CD4-positive, alpha-beta T cell (primary cell): ENCODE measurements around the gene ENO4. TPM values are rescaled to one million over a fixed set of nuclear protein-coding genes. Genes with fewer than 3 reads are reported as not detected.

Experiments used
- ATAC-seq: fragments of 200-7000 bp; cut with Tn5 transposase; one replicate; pipeline ENCODE4 v1.10.0; 2022; ENCODE audit warnings: mild to moderate bottlenecking; ENCODE audit not compliant: poor library complexity
- CTCF ChIA-PET: fragments of 350-600 bp; sonication (Branson Sonifier 250); formaldehyde crosslinking; loops from one replicate; lab custom pipeline; 2021; ENCODE audit warnings: antibody characterized with exemption, inconsistent platforms; lab: Charles Lee
- POLR2A ChIA-PET: fragments of 350-600 bp; sonication (Branson Sonifier 250); formaldehyde crosslinking; loops from one replicate; lab custom pipeline; 2021; ENCODE audit warnings: antibody characterized with exemption, inconsistent platforms; lab: Charles Lee
- DNase-seq, 14 experiments: peaks; one replicate each; pipeline ENCODE4 v3.0.0-alpha.2; 2013 to 2020; ENCODE audit warnings: mixed read lengths in 2 of 14
- H3K27ac ChIP-seq, 2 donors: one replicate each; pipeline versions ENCODE4 v1.5.1 to v1.7.0; 2013; ENCODE audit warnings: low read length in 2 of 2, low read depth in 1 of 2, mild to moderate bottlenecking in 1 of 2
- H3K27me3 ChIP-seq, 2 experiments: 1 replicate in 1 of 2; 2 replicates in 1 of 2; pipeline versions ENCODE4 v1.6.1 to v1.7.0; 2013; ENCODE audit warnings: low read length in 2 of 2, control low read depth in 1 of 2, mild to moderate bottlenecking in 1 of 2, moderate library complexity in 1 of 2; ENCODE audit not compliant: insufficient read depth in 2 of 2, control insufficient read depth in 1 of 2
- H3K36me3 ChIP-seq: one replicate; pipeline ENCODE4 v1.6.1; 2013; ENCODE audit warnings: low read length, control low read depth; ENCODE audit not compliant: insufficient read depth
- H3K4me1 ChIP-seq: one replicate; pipeline ENCODE4 v1.6.1; 2013; ENCODE audit warnings: low read length, control low read depth; ENCODE audit not compliant: insufficient read depth
- H3K4me3 ChIP-seq: one replicate; pipeline ENCODE4 v1.5.1; 2013; ENCODE audit warnings: mild to moderate bottlenecking, low read length, moderate library complexity
- H3K9me3 ChIP-seq, 2 experiments: 1 replicate in 1 of 2; 2 replicates in 1 of 2; pipeline versions ENCODE4 v1.6.1 to v1.7.0; 2013; ENCODE audit warnings: low read length in 2 of 2, mild to moderate bottlenecking in 2 of 2, control low read depth in 1 of 2, moderate library complexity in 1 of 2; ENCODE audit not compliant: control insufficient read depth in 1 of 2, insufficient read depth in 1 of 2
- H3K27ac Mint-ChIP-seq: one replicate; pipeline ENCODE4 v1.8.0; 2020; ENCODE audit warnings: mixed read lengths
- H3K27me3 Mint-ChIP-seq: one replicate; pipeline ENCODE4 v1.8.0; 2021; ENCODE audit warnings: mixed read lengths
- H3K36me3 Mint-ChIP-seq: one replicate; pipeline ENCODE4 v1.8.0; 2021; ENCODE audit warnings: low read depth, mixed read lengths
- H3K4me1 Mint-ChIP-seq: one replicate; pipeline ENCODE4 v1.8.0; 2021; ENCODE audit warnings: low read depth, mixed read lengths
- H3K4me3 Mint-ChIP-seq: one replicate; pipeline ENCODE4 v1.8.0; 2020; ENCODE audit warnings: mild to moderate bottlenecking, mixed read lengths
- H3K9me3 Mint-ChIP-seq: one replicate; pipeline ENCODE4 v1.8.0; 2020; ENCODE audit warnings: mixed read lengths
- CTCF ChIP-seq: fragments of 200-600 bp; IDR thresholded peaks from one replicate; pipeline ENCODE4 v1.8.0; 2022; ENCODE audit warnings: antibody characterized with exemption, mild to moderate bottlenecking
- intact Hi-C, 2 experiments: fragments of 100-400 bp; cut with DNase I in 1 of 2; cut with micrococcal nuclease in 1 of 2; formaldehyde crosslinking; loops; one replicate each; pipeline versions ENCODE4 v1.15.1 to v1.9.0; 2023 to 2025; cut with DNase I, micrococcal nuclease
- total RNA-seq, 174 experiments: library from RNA in 2 of 174; stranded (reverse) in 2 of 174; gene quantifications; one replicate each; pipeline ENCODE4 v1.2.3 and lab custom pipeline; 2021 to 2026

ENO4 gene
- total RNA-seq, 2 experiments from 2014 or later = not detected

- Histone ChIP-seq H3K4me3 (no peak overlapping the region), H3K27ac (no peak overlapping the region), H3K27me3 (peaks cover 3 to 10% of the 10 kb centered on the region in 2 experiments), H3K4me1 (no peaks in the 10 kb centered on the region), H3K36me3 (no peaks in the 10 kb centered on the region), H3K9me3 (no peaks in the 10 kb centered on the region)
- ChIA-PET CTCF (interaction anchor here (1.4 kb wide), 1 partner anchor 29 kb away, joined by 3 read pairs; no protein-coding TSS in a partner anchor), POLR2A (no interaction called here)
- DNase-seq (no peak), ATAC-seq (no peak)
- no peaks in the 10 kb centered on the region for H3K36me3 Mint-ChIP-seq
- no peak overlapping the region for H3K27ac Mint-ChIP-seq
- intact Hi-C loops = no loop called here
- no peaks in the 10 kb centered on the region for H3K4me1 Mint-ChIP-seq
- H3K27me3 Mint-ChIP-seq = peaks cover 51% of the 10 kb centered on the region
- H3K4me3 Mint-ChIP-seq = no peak overlapping the region
- H3K9me3 Mint-ChIP-seq = no peaks in the 10 kb centered on the region
- TF ChIP-seq CTCF = no peak
Observed at GRCh38 chr10:116817178-116817577, 32.1 kb upstream of the ENO4 start.

GRCh38 chr10:116817780-116818343, 31.4 kb upstream of the ENO4 start:
- peaks cover 54% of the 10 kb centered on the region for H3K27me3 Mint-ChIP-seq
- Histone ChIP-seq H3K36me3 (no peaks in the 10 kb centered on the region), H3K27ac (no peak overlapping the region), H3K27me3 (peaks cover 3 to 10% of the 10 kb centered on the region in 2 experiments), H3K4me3 (no peak overlapping the region), H3K4me1 (no peaks in the 10 kb centered on the region), H3K9me3 (no peaks in the 10 kb centered on the region)
- no peak overlapping the region for H3K4me3 Mint-ChIP-seq
- H3K4me1 Mint-ChIP-seq = no peaks in the 10 kb centered on the region
- ATAC-seq (no peak), DNase-seq (no peak)
- POLR2A ChIA-PET = no interaction called here
- H3K36me3 Mint-ChIP-seq = no peaks in the 10 kb centered on the region
- intact Hi-C loops = no loop called here
- H3K9me3 Mint-ChIP-seq = no peaks in the 10 kb centered on the region
- CTCF ChIA-PET = no interaction called here
- no peak overlapping the region for H3K27ac Mint-ChIP-seq
- TF ChIP-seq CTCF = no peak

GRCh38 chr10:116819999-116820677, 29.2 kb upstream of the ENO4 start:
- H3K4me3 ChIP-seq = no peak overlapping the region
- H3K4me1 Mint-ChIP-seq = no peaks in the 10 kb centered on the region
- no peaks in the 10 kb centered on the region for H3K36me3 Mint-ChIP-seq
- H3K36me3 ChIP-seq = no peaks in the 10 kb centered on the region
- CTCF ChIA-PET = no interaction called here
- H3K27ac Mint-ChIP-seq = no peak overlapping the region
- H3K27me3 ChIP-seq = peaks cover 3 to 10% of the 10 kb centered on the region in 2 experiments
- ATAC-seq (no peak), DNase-seq (no peak)
- H3K9me3 Mint-ChIP-seq = no peaks in the 10 kb centered on the region
- peaks cover 57% of the 10 kb centered on the region for H3K27me3 Mint-ChIP-seq
- H3K4me1 ChIP-seq = no peaks in the 10 kb centered on the region
- H3K4me3 Mint-ChIP-seq = no peak overlapping the region
- intact Hi-C loops = no loop called here
- H3K27ac ChIP-seq = no peak overlapping the region
- POLR2A ChIA-PET = no interaction called here
- H3K9me3 ChIP-seq = no peaks in the 10 kb centered on the region
- no peak for TF ChIP-seq CTCF
